ENCODE results near the gene CSH2.
"Not testable (repeated sequence)": the region's sequence is repeated elsewhere in the genome, so short reads cannot be mapped to it uniquely, and the experiment has no call there.

CSH2 gene

DNA sequence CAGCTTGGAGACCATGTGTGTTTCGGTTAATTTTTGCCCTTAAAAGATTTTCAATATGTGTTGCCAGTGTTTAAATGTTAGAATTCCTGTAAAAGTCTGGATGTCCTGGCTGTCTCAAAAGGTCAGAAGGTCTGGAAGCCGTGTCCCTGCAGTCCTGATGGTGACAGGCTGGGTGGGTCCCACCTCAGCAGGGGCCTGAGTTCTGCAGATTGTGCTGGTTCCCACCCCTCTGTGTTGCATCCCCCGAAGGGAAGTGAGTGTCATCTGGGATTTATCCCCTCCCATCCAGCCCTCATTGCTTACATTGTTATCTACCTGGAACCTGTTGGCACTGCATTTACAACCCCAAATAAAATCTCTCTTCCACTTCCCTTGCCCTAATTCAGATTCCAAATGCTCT is 20.5 kb upstream of the CSH2 start:
- H3K4me1 ChIP-seq (ENCODE audit: control insufficient read depth, insufficient read depth, low read length); H3K27me3 ChIP-seq (ENCODE audit: control insufficient read depth, insufficient read depth, low read length); H3K9me3 ChIP-seq (ENCODE audit: control insufficient read depth, insufficient read depth, low read length); H3K4me3 ChIP-seq (ENCODE audit: low read depth, low read length); H3K9ac ChIP-seq (ENCODE audit: low read depth, low read length); H3K36me3 ChIP-seq (ENCODE audit: control insufficient read depth, insufficient read depth, low read length): not testable (repeated sequence)

DNA sequence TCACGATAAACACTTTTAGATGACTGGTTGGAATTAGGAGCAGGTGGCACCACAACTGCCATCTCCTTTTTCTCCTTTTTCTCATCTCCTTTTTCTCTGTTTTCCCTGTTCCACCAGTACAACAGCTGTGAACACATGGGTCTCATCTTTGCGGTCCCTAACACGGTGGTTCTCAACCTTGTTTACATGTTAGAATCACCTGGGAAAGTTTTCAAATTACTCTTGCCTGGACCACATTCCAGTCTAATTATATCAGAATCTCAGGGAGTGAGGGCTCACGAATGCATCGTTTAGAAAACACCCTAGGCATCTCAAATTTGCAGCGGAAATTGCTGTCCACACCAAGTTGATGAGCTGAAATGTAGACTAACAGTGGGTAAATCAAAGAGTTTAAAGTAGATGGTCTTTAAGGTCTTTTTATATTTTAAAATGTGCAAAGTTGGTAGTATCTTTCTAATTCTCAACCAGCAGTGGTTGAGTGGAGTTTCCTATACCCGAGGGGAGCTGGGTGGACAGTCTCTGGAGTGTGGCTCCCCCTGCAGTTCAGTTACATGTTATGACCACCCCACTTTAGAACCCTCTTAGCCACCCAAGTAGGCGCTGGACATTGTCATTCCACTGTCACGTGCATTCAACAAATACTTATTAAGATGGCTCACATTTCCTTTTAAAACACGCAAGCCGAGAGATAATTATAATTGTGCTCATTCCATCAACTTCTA is 19.0 kb upstream of the CSH2 start:
- H3K27me3 ChIP-seq (ENCODE audit: control insufficient read depth, insufficient read depth, low read length); H3K4me1 ChIP-seq (ENCODE audit: control insufficient read depth, insufficient read depth, low read length); H3K4me3 ChIP-seq (ENCODE audit: low read depth, low read length); H3K9me3 ChIP-seq (ENCODE audit: control insufficient read depth, insufficient read depth, low read length); H3K9ac ChIP-seq (ENCODE audit: low read depth, low read length); H3K36me3 ChIP-seq (ENCODE audit: control insufficient read depth, insufficient read depth, low read length): not testable (repeated sequence)

DNA sequence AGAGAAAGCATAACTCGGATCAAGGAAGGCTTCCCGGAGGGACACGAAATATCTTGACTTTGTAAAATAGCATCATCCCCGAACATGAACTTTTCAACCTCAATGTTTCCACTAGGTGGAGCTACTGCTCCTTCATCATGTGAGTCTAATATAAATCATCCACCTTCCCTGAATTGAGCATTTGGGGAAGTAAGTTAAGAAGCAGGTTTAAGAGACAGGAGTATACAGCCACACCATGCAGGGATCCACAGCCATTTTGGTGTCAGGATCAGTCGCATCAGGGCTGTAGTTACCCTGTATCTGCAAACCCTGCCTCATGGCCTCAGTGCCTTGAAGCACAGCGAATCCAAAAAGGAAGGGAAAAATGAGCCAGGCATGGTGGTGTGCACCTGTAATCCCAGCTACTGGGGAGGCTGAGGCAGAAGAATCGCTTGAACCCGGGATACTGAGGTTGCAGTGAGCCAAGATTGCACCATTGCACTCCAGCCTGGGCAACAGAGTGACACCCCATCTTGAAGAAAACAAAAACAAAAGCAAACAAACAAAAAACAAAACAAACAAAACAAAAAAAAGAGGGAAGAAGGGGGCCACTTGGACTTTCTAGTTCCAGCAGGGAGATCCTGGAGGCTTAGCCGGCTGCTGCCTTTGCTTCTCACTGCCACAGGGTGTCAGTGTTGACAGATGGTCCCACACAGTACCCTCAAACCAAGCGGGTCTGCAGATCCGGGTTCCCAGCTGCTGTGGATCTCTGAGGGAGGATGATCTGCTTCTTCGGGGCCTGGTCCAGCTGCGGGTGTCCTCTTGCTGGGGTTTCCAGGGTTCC is 15.8 kb upstream of the CSH2 start:
- not testable (repeated sequence) for H3K4me3 ChIP-seq (ENCODE audit: low read depth, low read length); H3K4me1 ChIP-seq (ENCODE audit: control insufficient read depth, insufficient read depth, low read length); H3K9me3 ChIP-seq (ENCODE audit: control insufficient read depth, insufficient read depth, low read length); H3K27me3 ChIP-seq (ENCODE audit: control insufficient read depth, insufficient read depth, low read length); H3K9ac ChIP-seq (ENCODE audit: low read depth, low read length); H3K36me3 ChIP-seq (ENCODE audit: control insufficient read depth, insufficient read depth, low read length)

DNA sequence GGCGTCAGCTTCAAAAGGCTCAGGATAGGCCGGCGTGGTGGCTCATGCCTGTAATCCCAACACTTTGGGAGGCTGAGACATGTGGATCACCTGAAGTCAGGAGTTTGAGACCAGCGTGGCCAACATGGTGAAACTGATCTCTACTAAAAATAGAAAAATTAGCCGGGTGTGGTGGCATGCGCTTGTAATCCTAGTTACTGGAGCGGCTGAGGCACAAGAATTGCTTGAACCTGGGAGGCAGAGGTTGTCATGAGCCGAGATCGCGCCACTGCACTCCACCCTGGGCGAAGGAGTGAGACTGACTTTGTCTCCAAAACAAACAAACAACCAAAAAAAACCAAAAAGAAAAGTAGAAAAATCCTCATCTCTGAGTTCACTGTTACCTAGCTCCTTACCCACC is 11.6 kb upstream of the CSH2 start:
- H3K36me3 ChIP-seq (ENCODE audit: control insufficient read depth, insufficient read depth, low read length); H3K9ac ChIP-seq (ENCODE audit: low read depth, low read length): not testable (repeated sequence)
- peaks cover 10% of the 10 kb centered on the region for H3K4me1 ChIP-seq (ENCODE audit: control insufficient read depth, insufficient read depth, low read length)

DNA sequence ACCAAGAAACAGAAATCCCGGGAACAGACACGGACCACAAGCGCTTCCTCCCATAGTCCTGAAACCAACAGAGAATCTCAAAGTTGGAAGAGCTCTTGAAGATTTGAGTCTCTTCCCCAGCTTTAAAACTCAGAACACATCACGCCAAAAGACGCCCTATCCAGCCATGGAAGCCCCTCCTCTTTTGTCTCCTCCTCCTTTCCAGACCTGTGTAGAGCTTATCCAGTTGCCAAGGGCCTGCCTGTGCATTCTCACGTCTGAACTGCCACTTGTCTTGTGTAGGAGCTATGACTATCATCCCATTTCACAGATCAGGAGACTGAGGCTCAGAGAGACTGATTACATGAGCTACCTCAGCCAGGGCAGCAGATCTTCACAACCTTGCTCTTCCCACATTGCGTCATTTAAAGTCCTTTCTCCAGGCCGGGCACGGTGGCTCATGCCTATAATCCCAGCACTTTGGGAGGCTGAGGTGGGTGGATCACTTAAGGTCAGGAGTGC is 9.2 kb upstream of the CSH2 start:
- H3K36me3 ChIP-seq (ENCODE audit: control insufficient read depth, insufficient read depth, low read length); H3K9me3 ChIP-seq (ENCODE audit: control insufficient read depth, insufficient read depth, low read length); H3K9ac ChIP-seq (ENCODE audit: low read depth, low read length); H3K27me3 ChIP-seq (ENCODE audit: control insufficient read depth, insufficient read depth, low read length); H3K4me3 ChIP-seq (ENCODE audit: low read depth, low read length): not testable (repeated sequence)
- H3K4me1 ChIP-seq (ENCODE audit: control insufficient read depth, insufficient read depth, low read length), result peaks cover 10% of the 10 kb centered on the region

More for the DNA sequence above, 11.6 kb upstream of the CSH2 start:
- not testable (repeated sequence) for H3K27me3 ChIP-seq (ENCODE audit: control insufficient read depth, insufficient read depth, low read length); H3K9me3 ChIP-seq (ENCODE audit: control insufficient read depth, insufficient read depth, low read length); H3K4me3 ChIP-seq (ENCODE audit: low read depth, low read length)

DNA sequence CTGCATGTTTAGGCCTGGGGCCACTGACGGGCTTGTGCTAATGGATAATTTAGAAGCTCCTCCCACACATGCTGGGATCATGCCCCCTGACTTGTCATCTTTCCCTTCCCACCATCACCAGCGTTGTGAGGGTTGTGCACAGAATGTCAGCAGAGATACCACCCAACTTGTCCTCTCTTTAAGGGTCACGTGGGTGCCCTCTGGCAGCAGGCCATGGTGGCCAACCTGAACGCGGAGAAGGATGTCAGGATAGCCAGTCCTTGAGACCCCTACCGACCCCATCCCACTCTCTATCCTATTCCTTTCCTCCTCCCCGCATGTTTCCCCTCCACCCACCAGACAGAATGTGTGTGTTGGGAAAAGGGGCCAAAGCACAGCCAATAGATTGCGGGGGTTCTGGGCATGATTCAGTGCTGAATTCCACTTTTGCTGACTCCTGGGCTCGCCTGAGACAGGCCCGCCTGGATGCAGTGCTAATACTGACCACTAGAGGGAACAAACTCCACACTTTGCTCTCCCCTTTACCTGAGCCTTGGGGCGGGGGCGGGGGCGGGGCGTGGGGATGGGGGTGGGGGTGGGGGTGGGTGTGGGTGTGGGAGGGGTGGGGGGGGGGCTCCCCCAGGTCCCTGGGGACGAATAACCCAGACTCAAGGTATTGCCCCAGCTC is 8.6 kb upstream of the CSH2 start, which contains the start of gene GH2:
GH2 (minus strand) TSS at position 10 of the 667 bp plus-strand sequence. CDS start 143 bp downstream, outside the sequence.
- H3K4me1 ChIP-seq (ENCODE audit: control insufficient read depth, insufficient read depth, low read length), result peaks cover 10% of the 10 kb centered on the region
- H3K27me3 ChIP-seq (ENCODE audit: control insufficient read depth, insufficient read depth, low read length), result no peaks in the 10 kb centered on the region
- H3K9ac ChIP-seq (ENCODE audit: low read depth, low read length), result no peak within 1 kb of the TSS
- H3K4me3 ChIP-seq (ENCODE audit: low read depth, low read length), result peak within 1 kb of the TSS; percentile 4
- H3K36me3 ChIP-seq (ENCODE audit: control insufficient read depth, insufficient read depth, low read length), result no peaks in the 10 kb centered on the region
- no peaks in the 10 kb centered on the region for H3K9me3 ChIP-seq (ENCODE audit: control insufficient read depth, insufficient read depth, low read length)

DNA sequence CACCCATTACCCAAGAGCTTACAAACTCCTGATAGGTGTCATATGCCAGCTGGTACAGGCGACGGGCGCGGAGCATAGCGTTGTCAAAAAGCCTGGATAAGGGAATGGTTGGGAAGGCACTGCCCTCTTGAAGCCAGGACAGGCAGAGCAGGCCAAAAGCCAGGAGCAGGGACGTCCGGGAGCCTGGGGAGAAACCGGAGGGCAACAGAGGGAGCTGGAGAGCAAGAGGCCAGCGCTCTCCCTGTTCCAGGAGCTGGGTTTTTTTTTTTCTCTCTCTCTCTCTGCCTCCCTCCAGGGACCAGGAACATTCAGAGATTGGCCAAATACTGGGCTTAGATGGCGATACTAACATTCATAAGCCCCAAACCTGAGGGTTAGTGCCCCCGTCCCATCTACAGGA is 7.9 kb upstream of the CSH2 start:
- not testable (repeated sequence) for H3K9me3 ChIP-seq (ENCODE audit: control insufficient read depth, insufficient read depth, low read length); H3K36me3 ChIP-seq (ENCODE audit: control insufficient read depth, insufficient read depth, low read length); H3K27me3 ChIP-seq (ENCODE audit: control insufficient read depth, insufficient read depth, low read length); H3K9ac ChIP-seq (ENCODE audit: low read depth, low read length)
- H3K4me3 ChIP-seq (ENCODE audit: low read depth, low read length), result peak overlapping the region; percentile 4
- H3K4me1 ChIP-seq (ENCODE audit: control insufficient read depth, insufficient read depth, low read length), result peaks cover 10% of the 10 kb centered on the region

DNA sequence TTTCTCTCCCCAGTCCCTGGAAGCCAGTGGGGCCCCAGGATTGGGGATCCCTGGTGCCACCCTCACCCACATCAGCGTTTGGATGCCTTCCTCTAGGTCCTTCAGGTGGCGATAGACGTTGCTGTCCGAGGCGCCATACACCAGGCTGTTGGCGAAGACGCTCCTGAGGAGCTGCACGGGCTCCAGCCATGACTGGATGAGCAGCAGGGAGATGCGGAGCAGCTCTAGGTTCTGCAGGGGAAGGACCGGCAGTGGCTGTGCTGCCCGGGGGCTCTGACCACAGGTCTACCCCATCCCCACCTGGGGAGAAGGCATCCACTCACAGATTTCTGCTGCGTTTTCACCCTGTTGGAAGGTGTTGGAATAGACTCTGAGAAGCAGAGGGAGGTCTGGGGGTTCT is 7.2 kb upstream of the CSH2 start:
- Histone ChIP-seq H3K27me3 (ENCODE audit: control insufficient read depth, insufficient read depth, low read length) (no peaks in the 10 kb centered on the region), H3K4me3 (ENCODE audit: low read depth, low read length) (no peak overlapping the region), H3K9me3 (ENCODE audit: control insufficient read depth, insufficient read depth, low read length) (no peaks in the 10 kb centered on the region), H3K4me1 (ENCODE audit: control insufficient read depth, insufficient read depth, low read length) (peaks cover 10% of the 10 kb centered on the region), H3K9ac (ENCODE audit: low read depth, low read length) (no peak overlapping the region), H3K36me3 (ENCODE audit: control insufficient read depth, insufficient read depth, low read length) (no peaks in the 10 kb centered on the region)

DNA sequence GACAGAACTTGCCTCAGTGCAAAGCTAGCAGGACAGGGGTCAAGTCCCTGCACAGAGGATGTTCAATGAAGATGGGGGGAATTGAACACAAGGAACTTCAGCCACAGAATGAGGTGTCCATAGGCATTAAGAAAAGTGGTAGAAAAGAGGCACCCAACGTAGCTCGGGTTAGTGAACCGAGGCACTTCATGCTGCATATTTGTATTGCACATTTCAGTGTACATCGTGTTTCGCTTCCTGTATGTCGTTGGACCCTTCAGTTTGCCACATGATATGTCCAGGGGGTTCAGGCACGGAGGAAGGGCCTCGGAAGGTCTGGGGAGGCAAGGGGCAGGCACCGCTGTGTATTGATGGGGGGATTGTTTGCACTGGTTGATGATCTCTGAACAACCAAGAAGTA is 4.9 kb upstream of the CSH2 start:
- not testable (repeated sequence) for H3K9me3 ChIP-seq (ENCODE audit: control insufficient read depth, insufficient read depth, low read length); H3K27me3 ChIP-seq (ENCODE audit: control insufficient read depth, insufficient read depth, low read length)

DNA sequence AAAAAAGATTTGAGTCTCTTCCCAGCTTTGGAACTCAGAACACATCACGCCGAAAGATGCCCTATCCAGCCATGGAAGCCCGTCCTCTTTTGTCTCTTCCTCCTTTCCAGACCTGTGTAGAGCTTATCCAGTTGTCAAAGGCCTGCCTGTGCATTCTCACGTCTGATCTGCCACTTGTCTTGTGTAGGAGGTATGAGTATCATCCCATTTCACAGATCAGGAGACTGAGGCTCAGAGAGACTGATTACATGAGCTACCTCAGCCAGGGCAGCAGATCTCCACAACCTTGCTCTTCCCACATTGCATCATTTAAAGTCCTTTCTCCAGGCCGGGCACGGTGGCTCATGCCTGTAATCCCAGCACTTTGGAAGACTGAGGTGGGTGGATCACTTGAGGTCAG is 1.2 kb upstream of the CSH2 start:
- H3K27me3 ChIP-seq (ENCODE audit: control insufficient read depth, insufficient read depth, low read length); H3K4me3 ChIP-seq (ENCODE audit: low read depth, low read length); H3K4me1 ChIP-seq (ENCODE audit: control insufficient read depth, insufficient read depth, low read length); H3K9me3 ChIP-seq (ENCODE audit: control insufficient read depth, insufficient read depth, low read length); H3K36me3 ChIP-seq (ENCODE audit: control insufficient read depth, insufficient read depth, low read length); H3K9ac ChIP-seq (ENCODE audit: low read depth, low read length): not testable (repeated sequence)

More for the DNA sequence above, 4.9 kb upstream of the CSH2 start:
- peaks cover 10% of the 10 kb centered on the region for H3K4me1 ChIP-seq (ENCODE audit: control insufficient read depth, insufficient read depth, low read length)
- not testable (repeated sequence) for H3K9ac ChIP-seq (ENCODE audit: low read depth, low read length); H3K36me3 ChIP-seq (ENCODE audit: control insufficient read depth, insufficient read depth, low read length); H3K4me3 ChIP-seq (ENCODE audit: low read depth, low read length)

DNA sequence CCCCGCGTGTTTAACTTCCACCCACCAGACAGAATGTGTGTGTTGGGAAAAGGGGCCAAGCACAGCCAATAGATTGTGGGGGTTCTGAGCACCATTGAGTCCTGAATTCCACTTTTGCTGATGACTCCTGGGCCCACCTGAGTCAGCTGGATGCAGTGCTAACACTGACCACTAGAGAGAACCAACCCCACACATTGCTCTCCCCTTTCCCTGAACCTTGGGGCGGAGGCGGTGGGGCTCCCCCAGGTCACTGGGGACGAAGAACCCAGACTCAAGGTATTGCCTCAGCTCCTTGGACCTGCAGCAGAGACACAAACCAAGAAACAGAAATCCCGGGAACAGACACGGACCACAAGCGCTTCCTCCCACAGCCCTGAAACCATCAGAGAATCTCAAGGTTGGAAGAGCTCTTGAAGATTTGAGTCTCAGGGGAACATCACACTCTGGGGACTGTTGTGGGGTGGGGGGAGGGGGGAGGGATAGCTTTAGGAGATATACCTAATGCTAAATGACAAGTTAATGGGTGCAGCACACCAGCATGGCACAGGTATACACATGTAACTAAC is 667 bp upstream of the CSH2 start:
- H3K27me3 ChIP-seq (ENCODE audit: control insufficient read depth, insufficient read depth, low read length); H3K4me3 ChIP-seq (ENCODE audit: low read depth, low read length); H3K9ac ChIP-seq (ENCODE audit: low read depth, low read length); H3K36me3 ChIP-seq (ENCODE audit: control insufficient read depth, insufficient read depth, low read length); H3K4me1 ChIP-seq (ENCODE audit: control insufficient read depth, insufficient read depth, low read length); H3K9me3 ChIP-seq (ENCODE audit: control insufficient read depth, insufficient read depth, low read length): not testable (repeated sequence)

Data from iPS-15b (cell line).